ENCODE results near the gene DNAH7. TPM values are rescaled to one million over a fixed set of nuclear protein-coding genes. Genes with fewer than 3 reads are reported as not detected.

Gene DNAH7
- total and polyA plus RNA-seq, 2 donors from 2014 or later = 3.8 to 15.7 TPM

DNA sequence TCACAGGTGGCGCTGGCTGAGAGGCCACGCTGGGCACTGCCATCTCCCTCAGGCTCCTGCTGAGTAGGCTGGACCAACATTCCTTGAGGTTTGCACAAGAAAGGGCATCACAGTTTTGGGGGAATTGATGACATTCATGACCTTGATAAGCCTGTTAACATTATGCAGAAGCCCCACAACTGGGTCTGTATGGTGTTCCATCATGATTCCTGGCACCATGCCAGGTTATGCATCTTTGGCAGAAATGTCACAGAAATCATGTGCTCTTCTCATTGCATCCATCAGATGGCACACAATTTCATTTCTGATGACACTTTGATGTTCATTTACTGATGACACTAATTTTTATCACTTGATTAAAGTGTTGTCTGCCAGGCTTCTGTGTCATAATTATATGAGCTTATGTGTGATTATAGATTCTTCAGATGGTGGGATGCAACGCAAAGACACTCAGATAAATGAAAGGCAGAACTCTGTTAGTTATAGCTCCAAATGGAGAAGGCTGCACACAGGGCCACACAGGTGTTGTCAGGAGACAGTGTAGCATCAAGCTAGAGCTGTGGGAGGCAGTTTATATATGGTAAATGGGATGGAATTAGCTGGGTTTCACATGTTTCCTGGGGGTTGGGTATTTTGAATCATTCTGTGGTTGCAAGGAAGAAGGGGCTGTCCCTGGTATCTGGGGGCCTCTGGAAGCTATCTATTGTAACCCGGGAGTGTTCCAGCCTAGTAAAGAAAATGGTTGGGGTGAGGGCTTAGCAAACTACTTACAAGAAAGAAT is 220.3 kb downstream of the DNAH7 start:
- Histone ChIP-seq H3K4me3 (ENCODE audit: low read length in 3 of 3) (no peak overlapping the region), H3K9ac (ENCODE audit: low read length in 3 of 3) (no peak overlapping the region), H3K27me3 (ENCODE audit: control insufficient read depth, insufficient read depth, low read length) (no peaks in the 10 kb centered on the region), H3K4me1 (ENCODE audit: control insufficient read depth in 2 of 3, insufficient read depth in 2 of 3, low read depth in 1 of 3, low read length in 3 of 3) (no peaks in the 10 kb centered on the region), H3K36me3 (ENCODE audit: control insufficient read depth in 2 of 3, insufficient read depth in 3 of 3, low read length in 3 of 3) (peaks cover 0 to 7% (median 0%) of the 10 kb centered on the region in 3 donors), H3K27ac (ENCODE audit: low read depth in 2 of 2, low read length in 2 of 2) (no peak overlapping the region), H3K9me3 (ENCODE audit: control insufficient read depth in 2 of 3, insufficient read depth in 1 of 3, low read length in 3 of 3) (no peaks in the 10 kb centered on the region)
- intact Hi-C loops (cut with DNase I) = no loop called here
- DNase-seq (no peak), FAIRE-seq (no peak)
- no peak for TF ChIP-seq CTCF (IDR thresholded peaks at IDR 0.05; ENCODE audit: borderline replicate concordance, extremely low read depth, insufficient read depth)

DNA sequence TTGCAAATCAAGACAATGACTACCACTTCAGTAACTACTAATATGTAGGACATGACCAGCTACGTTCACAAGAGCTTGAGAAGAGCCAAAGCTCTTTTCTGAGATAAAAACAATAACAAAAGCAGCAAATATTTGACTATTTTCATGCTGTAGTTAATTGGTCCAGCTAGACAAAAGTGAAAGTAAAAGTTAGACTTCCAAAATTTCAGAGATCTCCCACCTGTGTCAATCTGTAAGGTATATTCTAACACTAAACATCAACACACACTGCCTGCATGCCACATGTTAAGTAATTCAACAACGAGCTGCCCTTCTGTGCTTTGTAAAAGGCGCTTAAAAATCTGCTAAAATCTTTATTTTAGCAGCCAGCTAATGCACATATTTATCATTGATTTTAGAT is 225.7 kb downstream of the DNAH7 start:
- Histone ChIP-seq H3K27me3 (ENCODE audit: control insufficient read depth, insufficient read depth, low read length) (no peaks in the 10 kb centered on the region), H3K27ac (ENCODE audit: low read depth in 2 of 2, low read length in 2 of 2) (no peak overlapping the region), H3K4me3 (ENCODE audit: low read length in 3 of 3) (no peak overlapping the region), H3K4me1 (ENCODE audit: control insufficient read depth in 2 of 3, insufficient read depth in 2 of 3, low read depth in 1 of 3, low read length in 3 of 3) (no peaks in the 10 kb centered on the region), H3K36me3 (ENCODE audit: control insufficient read depth in 2 of 3, insufficient read depth in 3 of 3, low read length in 3 of 3) (no peaks in the 10 kb centered on the region), H3K9ac (ENCODE audit: low read length in 3 of 3) (no peak overlapping the region), H3K9me3 (ENCODE audit: control insufficient read depth in 2 of 3, insufficient read depth in 1 of 3, low read length in 3 of 3) (no peaks in the 10 kb centered on the region)
- no peak for TF ChIP-seq CTCF (IDR thresholded peaks at IDR 0.05; ENCODE audit: borderline replicate concordance, extremely low read depth, insufficient read depth)
- DNase-seq (no peak), FAIRE-seq (no peak)
- intact Hi-C loops (cut with DNase I) = no loop called here

DNA sequence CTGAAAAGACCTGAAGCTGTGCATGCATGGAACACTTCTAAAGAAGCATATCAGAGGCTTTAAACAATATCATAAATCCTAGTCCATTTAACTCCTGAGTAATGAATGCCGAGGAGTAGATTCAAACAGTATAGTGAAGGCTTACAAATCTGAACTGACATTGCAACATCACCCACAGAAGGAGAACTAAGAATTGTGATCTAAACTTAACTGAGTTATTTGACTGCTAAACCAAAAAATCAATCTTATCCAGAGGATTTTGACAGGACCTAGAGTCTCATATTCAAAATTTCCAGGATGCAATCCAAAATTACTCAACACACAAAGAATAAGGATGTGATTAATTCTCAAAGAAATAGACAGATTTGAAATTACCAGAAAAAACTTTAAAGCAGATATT is 230.6 kb downstream of the DNAH7 start:
- intact Hi-C loops (cut with DNase I) = no loop called here
- no peaks in the 10 kb centered on the region for H3K9me3 ChIP-seq (ENCODE audit: control insufficient read depth in 2 of 3, insufficient read depth in 1 of 3, low read length in 3 of 3)
- no peak overlapping the region for H3K27ac ChIP-seq (ENCODE audit: low read depth in 2 of 2, low read length in 2 of 2)
- H3K27me3 ChIP-seq (ENCODE audit: control insufficient read depth, insufficient read depth, low read length) = no peaks in the 10 kb centered on the region
- FAIRE-seq = no peak
- no peak for TF ChIP-seq CTCF (IDR thresholded peaks at IDR 0.05; ENCODE audit: borderline replicate concordance, extremely low read depth, insufficient read depth)
- no peaks in the 10 kb centered on the region for H3K36me3 ChIP-seq (ENCODE audit: control insufficient read depth in 2 of 3, insufficient read depth in 3 of 3, low read length in 3 of 3)
- DNase-seq = no peak
- H3K9ac ChIP-seq (ENCODE audit: low read length in 3 of 3) = no peak overlapping the region
- H3K4me3 ChIP-seq (ENCODE audit: low read length in 3 of 3) = no peak overlapping the region
- H3K4me1 ChIP-seq (ENCODE audit: control insufficient read depth in 2 of 3, insufficient read depth in 2 of 3, low read depth in 1 of 3, low read length in 3 of 3) = no peaks in the 10 kb centered on the region

All from kidney (tissue), 14 donors.